ENCODE measurements around the gene MPHOSPH10. TPM values are rescaled to one million over a fixed set of nuclear protein-coding genes. Genes with fewer than 3 reads are reported as not detected.
A peak's percentile ranks its signal among the peaks of the same experiment; 100 is the strongest.

MPHOSPH10 gene
- total RNA-seq, 4 donors from 2014 or later = 14.4 to 24.5 (median 17.9) TPM

GRCh38 chr2:71191570-71191943 is 61.1 kb downstream of the MPHOSPH10 start:
- DNase-seq (ENCODE audit: extremely low spot score) = peak; percentile 79
- intact Hi-C loops (cut with DNase I) = no loop called here
- TF ChIP-seq POLR2AphosphoS5 (IDR thresholded peaks at IDR 0.05) = no peak
- no peak for TF ChIP-seq EP300 (IDR thresholded peaks at IDR 0.05)
- peaks cover 0 to 8% (median 3%) of the 10 kb centered on the region in 4 donors for H3K4me1 ChIP-seq
- H3K9me3 ChIP-seq = peaks cover 0 to 4% (median 0%) of the 10 kb centered on the region in 4 donors
- WGBS = 85% methylated on average over 3 of the region's 3 CpGs
- H3K27me3 ChIP-seq = no peaks in the 10 kb centered on the region
- H3K27ac ChIP-seq (replicated peaks in 1 of 4) = no peak overlapping the region
- no peak overlapping the region for H3K4me3 ChIP-seq
- peaks cover 0 to 24% (median 11%) of the 10 kb centered on the region in 4 donors for H3K36me3 ChIP-seq

Small RNAs within 50 kb of the gene (small RNA-seq; reads per million reads assigned to genes)
- 0 reads per million in 3 donors for gene AC007881.1

Other genes with a start within 250 kb of the MPHOSPH10 start
- 1 to 10 TPM in 3 of 4 donors, under 1 TPM in 1; 0.33 to 2.5 (median 1.5) TPM for gene VAX2, start 230.1 kb upstream of the MPHOSPH10 start, total RNA-seq
- 1 to 10 TPM in 1 of 4 donors, under 1 TPM in 1, not detected in 2; 0.83 to 1.6 TPM for gene ATP6V1B1, start 194.7 kb upstream of the MPHOSPH10 start, total RNA-seq
- gene ANKRD53, start 152.0 kb upstream of the MPHOSPH10 start, total RNA-seq = 1 to 10 TPM in 1 of 4 donors, under 1 TPM in 3; under 0.01 to 3.2 (median 0.82) TPM
- 10 to 100 TPM; 21.6 to 37.7 (median 33.3) TPM for gene TEX261, start 135.8 kb upstream of the MPHOSPH10 start, total RNA-seq
- gene NAGK, start 62.0 kb upstream of the MPHOSPH10 start, total RNA-seq = 10 to 100 TPM; 49.0 to 81.4 (median 65.2) TPM
- gene MCEE, start 405 bp upstream of the MPHOSPH10 start, total RNA-seq = 10 to 100 TPM in 3 of 4 donors, 1 to 10 TPM in 1; 9.0 to 23.3 (median 12.4) TPM
- gene PAIP2B, start 96.5 kb downstream of the MPHOSPH10 start, total RNA-seq = 10 to 100 TPM; 11.2 to 16.9 (median 12.6) TPM
- gene ZNF638, start 201.1 kb downstream of the MPHOSPH10 start, total RNA-seq = 100 to 1,000 TPM in 1 of 4 donors, 10 to 100 TPM in 3; 77.1 to 132 (median 86.4) TPM

All from esophagus muscularis mucosa (tissue), 4 donors.